ENCODE measurements around the gene TOPAZ1. TPM values are rescaled to one million over a fixed set of nuclear protein-coding genes. Genes with fewer than 3 reads are reported as not detected.

Gene TOPAZ1
- total RNA-seq, 1 experiment from 2014 or later = not detected

- H3K36me3 Mint-ChIP-seq (ENCODE audit: insufficient read depth in 1 of 3, low read depth in 3 of 3) = no peaks in the 10 kb centered on the region
- no peak overlapping the region for H2AFZ ChIP-seq (ENCODE audit: low read length)
- H2AK5ac ChIP-seq (ENCODE audit: insufficient read length, low read length) = no peak overlapping the region
- H3K14ac ChIP-seq (ENCODE audit: insufficient read depth, low read length) = no peak overlapping the region
- no peaks in the 10 kb centered on the region for H3K27me3 ChIP-seq (ENCODE audit: insufficient read depth, low read length)
- no peaks in the 10 kb centered on the region for H3K4me1 ChIP-seq (ENCODE audit: insufficient read depth, low read length)
- 0 out of 4 replicates have a peak, but pooled peaks cover 0 to 3% of the 10 kb centered on the region in 2 experiments for H3K4me1 Mint-ChIP-seq
- H3K9me3 Mint-ChIP-seq = no peaks in the 10 kb centered on the region
- no peak overlapping the region for H3K23ac ChIP-seq (ENCODE audit: insufficient read length, low read depth, low read length)
- H4K8ac ChIP-seq (replicated peaks; ENCODE audit: insufficient read length, low read depth, low read length) = no peak overlapping the region
- H4K91ac ChIP-seq (ENCODE audit: insufficient read length, low read depth, low read length) = no peak overlapping the region
- H3K9ac ChIP-seq (ENCODE audit: extremely low read depth, insufficient read length, low read length) = no peak overlapping the region
- no peak overlapping the region for H3K4ac ChIP-seq (ENCODE audit: low read depth, low read length)
- no peaks in the 10 kb centered on the region for H3K23me2 ChIP-seq (ENCODE audit: insufficient read length, low read depth, low read length, poor library complexity, severe bottlenecking)
- H3K79me1 ChIP-seq (ENCODE audit: insufficient read depth, low read depth, low read length, poor library complexity, severe bottlenecking) = no peaks in the 10 kb centered on the region
- no peak overlapping the region for H3K56ac ChIP-seq (ENCODE audit: insufficient read length, low read depth, low read length)
- no peak overlapping the region for H2BK5ac ChIP-seq (ENCODE audit: insufficient read length, low read length)
- WGBS (ENCODE audit: extremely low coverage, insufficient read length, low lambda C conversion rate) = no CpG with 5 or more reads among the region's 3 CpGs
- no peak overlapping the region for H3T11ph ChIP-seq (ENCODE audit: low read length)
- H3K4me3 Mint-ChIP-seq = no peak overlapping the region
- no peak overlapping the region for H4K5ac ChIP-seq (ENCODE audit: insufficient read length, low read depth, low read length)
- no peaks in the 10 kb centered on the region for H4K20me1 ChIP-seq (ENCODE audit: control insufficient read depth, insufficient read depth, insufficient read length)
- no peaks in the 10 kb centered on the region; the same call in 1 of the 2 replicates for H3K27me3 Mint-ChIP-seq (ENCODE audit: low read depth)
- H3K18ac ChIP-seq (ENCODE audit: insufficient read length, low read depth, low read length) = no peak overlapping the region
- H2BK120ac ChIP-seq (ENCODE audit: low read depth, low read length, poor library complexity, severe bottlenecking) = no peak overlapping the region
- no peak for DNase-seq
- no peak for TF ChIP-seq CTCF (conservative IDR thresholded peaks at IDR 0.05)
- no peak overlapping the region for H2BK12ac ChIP-seq (ENCODE audit: insufficient read length, low read depth, low read length)
- H3K79me2 ChIP-seq (ENCODE audit: insufficient read depth, low read length) = no peaks in the 10 kb centered on the region
- H3K27ac ChIP-seq (ENCODE audit: insufficient read length, low read depth, low read length) = no peak overlapping the region
- no peak overlapping the region for H3K27ac Mint-ChIP-seq
- no peak overlapping the region for H2BK20ac ChIP-seq (ENCODE audit: low read depth, low read length, poor library complexity, severe bottlenecking)
- H3K4me2 ChIP-seq (ENCODE audit: insufficient read depth, insufficient read length, low read length) = no peak overlapping the region
- H3K9me3 ChIP-seq (ENCODE audit: control insufficient read depth, low read depth, low read length) = no peaks in the 10 kb centered on the region
- no peak overlapping the region for H2BK15ac ChIP-seq (ENCODE audit: low read depth, low read length)
These were observed 79.6 kb downstream of the TOPAZ1 start for GRCh38 chr3:44321335-44321734.
